HG03095 (cell line): Measurements from ENCODE around the gene GRSF1.
"Not testable (repeated sequence)": the region's sequence is repeated elsewhere in the genome, so short reads cannot be mapped to it uniquely, and the experiment has no call there.

Source experiments
- ATAC-seq: cut with Tn5 transposase; IDR thresholded peaks from one replicate; pipeline ENCODE4 v1.9.1; 2021; ENCODE audit warnings: moderate library complexity; ENCODE audit not compliant: unreplicated experiment

The GRSF1 gene

GRCh38 chr4:70839589-70840093, at the start of gene GRSF1:
Gene GRSF1 (minus strand): TSS chr4:70839890. CDS start chr4:70839827, 63 bp downstream.
- peak; percentile 61 for ATAC-seq

- no peak for ATAC-seq
Observed at GRCh38 chr4:70885174-70885573, 45.5 kb upstream of the GRSF1 start.

- ATAC-seq: no peak
Observed at GRCh38 chr4:70880739-70881138, 41.0 kb upstream of the GRSF1 start.

GRCh38 chr4:70877556-70877955, 37.9 kb upstream of the GRSF1 start:
- no peak for ATAC-seq

GRCh38 chr4:70874268-70875156, 34.8 kb upstream of the GRSF1 start:
- ATAC-seq: peak; percentile 81

GRCh38 chr4:70873216-70873615, 33.5 kb upstream of the GRSF1 start:
- no peak for ATAC-seq

- no peak for ATAC-seq
Observed at GRCh38 chr4:70868778-70869177, 29.1 kb upstream of the GRSF1 start.

GRCh38 chr4:70863099-70863790, 23.6 kb upstream of the GRSF1 start:
- peak; percentile 81 for ATAC-seq

GRCh38 chr4:70859066-70859465, 19.4 kb upstream of the GRSF1 start:
- ATAC-seq: no peak

- no peak for ATAC-seq
Observed at GRCh38 chr4:70858454-70858853, 18.8 kb upstream of the GRSF1 start.

- ATAC-seq: no peak
Observed at GRCh38 chr4:70855464-70855863, 15.8 kb upstream of the GRSF1 start.

- no peak for ATAC-seq
Observed at GRCh38 chr4:70849291-70849690, 9.6 kb upstream of the GRSF1 start.

GRCh38 chr4:70844180-70844579, 4.5 kb upstream of the GRSF1 start:
- no peak for ATAC-seq

- ATAC-seq: peak; percentile 27
Observed at GRCh38 chr4:70842761-70843435, 3.2 kb upstream of the GRSF1 start.

GRCh38 chr4:70841951-70842350, 2.3 kb upstream of the GRSF1 start:
- ATAC-seq: no peak

- no peak for ATAC-seq
Observed at GRCh38 chr4:70841211-70841610, 1.5 kb upstream of the GRSF1 start.

- not testable (repeated sequence) for ATAC-seq
Observed at GRCh38 chr4:70840631-70841030, 941 bp upstream of the GRSF1 start.

GRCh38 chr4:70840137-70840536, 447 bp upstream of the GRSF1 start:
- ATAC-seq: not testable (repeated sequence)

- peak; percentile 42 for ATAC-seq
Observed at GRCh38 chr4:70838666-70839588, 763 bp downstream of the GRSF1 start.

GRCh38 chr4:70838204-70838603, 1.5 kb downstream of the GRSF1 start:
- ATAC-seq: no peak
